NCI-H526 (cell line): Measurements from ENCODE around the gene FGF3.
A peak's percentile ranks its signal among the peaks of the same experiment; 100 is the strongest.

Experiments used
- DNase-seq, 2 experiments: peaks; one replicate each; lab custom pipeline; 2025; lab: John Stamatoyannopoulos, UW

FGF3 gene

GRCh38 chr11:69823641-69824265, 4.5 kb upstream of the FGF3 start:
- no peak for DNase-seq

- no peak for DNase-seq
Observed at GRCh38 chr11:69822676-69823494, 3.7 kb upstream of the FGF3 start.

DNA sequence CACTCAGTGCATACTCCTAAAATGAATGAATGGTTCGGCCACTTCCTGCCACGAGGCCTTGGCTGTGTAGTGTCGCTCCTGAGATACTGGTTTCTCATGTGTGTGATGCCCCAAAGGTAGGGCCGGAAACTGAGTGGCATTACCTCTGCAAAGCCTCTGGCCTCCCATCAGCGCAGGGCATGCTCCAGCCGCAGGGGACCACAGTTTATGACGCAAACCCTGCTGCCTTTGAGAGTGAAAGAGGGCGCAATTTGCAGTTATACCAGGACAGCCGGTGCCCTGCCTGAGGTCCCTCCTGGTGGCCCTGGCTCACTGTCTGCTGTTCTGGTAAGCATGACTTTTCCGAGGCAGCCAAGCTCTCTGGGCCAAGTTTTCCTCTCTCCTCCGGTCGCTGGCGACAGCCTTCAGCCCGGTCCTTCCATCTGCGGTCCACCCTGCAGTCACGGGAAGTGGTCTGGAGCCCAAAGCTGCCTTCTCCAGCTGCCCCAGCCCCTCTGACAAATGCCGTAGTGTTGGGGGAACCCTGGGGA, 2.4 kb upstream of the FGF3 start:
- peak in 1 of 2 experiments; percentile 17 for DNase-seq

DNA sequence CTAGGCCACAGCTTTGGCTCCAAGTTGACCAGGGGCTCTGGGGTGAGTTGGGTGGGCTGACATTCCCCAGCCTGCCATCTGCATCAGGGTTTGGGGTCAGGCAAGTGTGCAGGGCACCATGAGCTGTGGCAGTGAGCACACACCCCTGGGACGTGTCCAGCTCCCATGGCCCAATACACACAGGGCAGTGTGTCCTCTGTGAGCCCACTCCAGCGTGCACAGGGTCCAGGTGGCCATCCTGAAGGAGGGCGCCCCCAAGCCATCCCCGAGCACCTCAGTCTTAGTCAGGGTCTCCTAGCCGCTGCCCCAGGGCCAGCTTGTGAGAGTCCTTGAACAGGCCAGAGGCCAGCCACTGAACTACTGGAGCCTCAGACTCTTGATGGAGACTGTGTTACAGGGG, 1.2 kb upstream of the FGF3 start:
- DNase-seq = no peak

- no peak for DNase-seq
Observed at GRCh38 chr11:69819541-69820070, 390 bp upstream of the FGF3 start.

- no peak for DNase-seq
Observed at GRCh38 chr11:69818231-69818602, 999 bp downstream of the FGF3 start.

GRCh38 chr11:69817265-69818230, 1.7 kb downstream of the FGF3 start:
- peak in 1 of 2 experiments; percentile 46 for DNase-seq

DNA sequence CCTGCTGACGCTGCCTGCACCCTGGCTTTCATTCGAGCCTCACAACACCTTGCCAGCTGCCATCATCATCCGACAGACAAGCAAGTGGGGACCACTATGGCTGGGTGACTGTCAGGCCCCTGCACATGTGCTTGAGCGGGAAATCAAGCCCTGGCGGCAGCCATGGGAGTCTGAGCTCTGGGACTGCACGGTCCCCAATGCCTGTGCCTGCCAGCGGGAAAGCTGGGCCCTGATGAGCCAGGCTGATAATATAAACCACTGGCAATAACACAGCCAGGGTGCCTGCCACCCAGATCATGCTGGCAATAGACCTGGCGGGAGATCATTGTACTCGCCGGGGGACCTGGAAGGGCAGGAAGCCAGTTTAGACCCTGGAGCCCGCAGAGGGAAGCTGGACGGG, 2.5 kb downstream of the FGF3 start:
- peak in 1 of 2 experiments; percentile 36 for DNase-seq

- no peak for DNase-seq
Observed at GRCh38 chr11:69815973-69816372, 3.2 kb downstream of the FGF3 start.

DNA sequence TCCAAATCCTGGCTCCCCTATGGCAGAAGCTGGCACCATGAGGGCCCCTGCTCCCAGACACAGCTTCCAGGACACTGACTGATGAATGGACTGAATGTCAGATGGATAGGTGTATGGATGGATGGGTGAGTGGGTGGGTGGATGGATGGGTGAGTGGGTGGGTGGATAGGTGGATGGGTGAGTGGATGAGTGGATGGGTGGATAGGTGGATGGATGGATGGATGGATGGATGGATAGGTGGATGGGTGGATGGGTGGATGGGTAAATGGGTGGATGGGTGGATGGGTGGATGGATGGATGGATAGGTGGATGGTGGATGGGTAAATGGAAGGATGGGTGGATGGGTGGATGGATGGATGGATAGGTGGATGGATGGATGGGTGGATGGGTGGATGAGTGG, 4.3 kb downstream of the FGF3 start:
- no peak for DNase-seq

DNA sequence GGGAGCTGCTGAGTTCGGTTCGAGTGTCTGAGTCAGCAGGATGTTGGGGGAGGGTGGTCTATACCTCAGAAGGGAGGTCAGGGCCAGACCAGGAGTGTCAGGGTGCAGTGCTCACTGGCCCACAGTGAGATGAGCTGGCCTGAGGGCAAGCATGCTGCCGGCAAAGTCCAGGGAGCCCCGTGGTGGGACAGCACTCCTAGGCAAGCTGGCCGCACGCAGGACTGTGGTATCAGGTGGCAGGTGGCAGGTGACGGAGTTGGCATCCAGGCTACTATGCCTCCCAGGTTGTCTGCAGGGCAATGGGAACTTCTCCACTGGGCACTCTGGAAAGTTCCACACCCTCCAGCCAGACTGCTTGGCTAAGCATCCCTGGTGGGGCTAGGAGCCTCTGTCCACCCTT, 4.8 kb downstream of the FGF3 start:
- no peak for DNase-seq

- no peak for DNase-seq
Observed at GRCh38 chr11:69813839-69814238, 5.4 kb downstream of the FGF3 start.

- no peak for DNase-seq
Observed at GRCh38 chr11:69812946-69813345, 6.3 kb downstream of the FGF3 start.

DNA sequence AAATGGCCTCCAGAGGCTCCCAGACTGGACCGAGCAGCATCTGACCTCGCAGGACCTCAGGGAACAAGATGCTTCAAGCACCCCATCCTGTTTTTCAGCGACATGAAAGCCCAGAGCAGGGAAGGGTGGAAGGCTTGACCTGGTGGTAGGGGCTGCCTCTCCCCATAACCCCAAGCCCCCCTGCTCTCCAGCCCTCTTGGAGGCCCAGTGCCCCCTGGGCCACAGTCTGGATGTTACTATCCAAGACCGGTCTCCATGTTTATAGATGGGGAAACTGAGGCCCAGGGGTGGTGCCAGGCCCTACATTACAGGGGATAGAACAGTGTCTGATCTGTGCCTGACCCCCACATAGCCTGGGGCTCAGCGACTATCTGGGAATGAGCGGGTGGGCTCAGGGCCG, 7.0 kb downstream of the FGF3 start:
- no peak for DNase-seq

- no peak for DNase-seq
Observed at GRCh38 chr11:69811431-69811830, 7.8 kb downstream of the FGF3 start.

DNA sequence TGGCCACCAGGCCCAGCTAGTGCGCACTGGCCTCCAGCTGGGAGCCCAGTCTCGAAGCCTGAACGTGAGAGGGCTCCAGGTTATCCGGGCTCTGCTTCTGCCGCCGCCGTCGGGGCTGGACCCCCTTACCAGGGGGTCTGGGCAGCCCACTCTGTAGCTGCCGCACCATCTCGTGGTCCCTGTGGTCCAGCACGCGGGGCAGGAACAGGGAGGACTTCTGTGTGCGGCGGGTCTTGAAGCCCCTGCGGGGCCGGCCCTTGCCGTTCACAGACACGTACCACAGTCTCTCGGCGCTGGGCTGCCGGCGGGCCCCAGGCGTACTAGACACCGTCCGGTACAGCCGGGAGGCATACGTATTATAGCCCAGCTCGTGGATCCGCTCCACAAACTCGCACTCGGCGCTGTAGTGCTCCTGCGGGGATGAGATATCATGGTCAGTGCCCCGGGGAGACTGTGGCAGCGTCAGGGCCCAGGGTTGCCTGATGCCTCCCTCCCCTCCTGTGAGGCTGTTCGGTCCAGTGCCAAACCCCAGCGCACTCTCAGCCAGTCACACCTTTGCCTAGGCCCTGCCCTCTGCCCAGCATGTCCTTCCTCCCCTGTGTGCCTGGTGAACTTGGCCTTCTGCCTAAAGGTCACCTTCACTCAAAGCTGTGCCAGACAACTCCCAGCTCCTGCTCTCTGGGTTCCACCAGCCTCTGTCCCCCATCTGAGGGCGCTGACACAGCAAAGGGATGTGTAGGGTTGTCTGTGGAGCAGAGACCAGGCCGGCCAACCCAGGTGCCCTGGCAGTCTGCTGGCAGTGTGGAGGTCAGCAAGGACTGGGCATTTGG, 8.7 kb downstream of the FGF3 start:
- no peak for DNase-seq

- DNase-seq = no peak
Observed at GRCh38 chr11:69808667-69809086, 10.5 kb downstream of the FGF3 start.

GRCh38 chr11:69807106-69807815, 12.0 kb downstream of the FGF3 start:
- no peak for DNase-seq

- no peak for DNase-seq
Observed at GRCh38 chr11:69804769-69805508, 14.3 kb downstream of the FGF3 start.
